CD4-positive, alpha-beta memory T cell (primary cell): ENCODE data around the gene TMPRSS3. TPM values are rescaled to one million over a fixed set of nuclear protein-coding genes. Genes with fewer than 3 reads are reported as not detected.
A peak's percentile ranks its signal among the peaks of the same experiment; 100 is the strongest.

Experiments
- CTCF ChIA-PET: fragments of 350-600 bp; sonication (Branson Sonifier 250); formaldehyde crosslinking; loops from one replicate; lab custom pipeline; 2021; ENCODE audit warnings: inconsistent platforms; ENCODE audit not compliant: partially characterized antibody; lab: Charles Lee
- POLR2A ChIA-PET: fragments of 350-600 bp; sonication (Branson Sonifier 250); formaldehyde crosslinking; loops from one replicate; lab custom pipeline; 2021; ENCODE audit not compliant: partially characterized antibody; lab: Charles Lee
- DNase-seq, 5 donors: peaks; one replicate each; pipeline versions ENCODE4 v3.0.0 to v3.0.0-alpha.2; 2020 to 2022; ENCODE audit warnings: mixed read lengths in 1 of 5
- H3K27ac ChIP-seq: one replicate; pipeline ENCODE4 v1.7.0; 2013; ENCODE audit warnings: low read depth, low read length
- H3K27me3 ChIP-seq: 2 replicates; pipeline ENCODE4 v1.7.0; 2013; ENCODE audit warnings: mild to moderate bottlenecking, low read length, moderate library complexity; ENCODE audit not compliant: insufficient read depth
- H3K36me3 ChIP-seq: 2 replicates; pipeline ENCODE4 v1.7.0; 2013; ENCODE audit warnings: mild to moderate bottlenecking, low read length, moderate library complexity; ENCODE audit not compliant: insufficient read depth
- H3K4me1 ChIP-seq: 2 replicates; pipeline ENCODE4 v1.7.0; 2013; ENCODE audit warnings: mild to moderate bottlenecking, low read length, moderate library complexity; ENCODE audit not compliant: insufficient read depth
- H3K4me3 ChIP-seq, 2 donors: one replicate each; pipeline ENCODE4 v1.7.0; 2013; ENCODE audit warnings: low read length in 2 of 2, mild to moderate bottlenecking in 1 of 2
- H3K9me3 ChIP-seq, 2 donors: one replicate each; pipeline ENCODE4 v1.7.0; 2013; ENCODE audit warnings: low read length in 2 of 2, control low read depth in 1 of 2; ENCODE audit not compliant: control insufficient read depth in 1 of 2
- H3K27ac Mint-ChIP-seq, 7 donors: one replicate each; pipeline ENCODE4 v1.8.0; 2020 to 2021; ENCODE audit warnings: mixed read lengths in 7 of 7, mild to moderate bottlenecking in 6 of 7, inconsistent platforms in 3 of 7, moderate library complexity in 3 of 7
- H3K27me3 Mint-ChIP-seq, 2 donors: one replicate each; pipeline ENCODE4 v1.8.0; 2020 to 2021; ENCODE audit warnings: mixed read lengths in 2 of 2
- H3K36me3 Mint-ChIP-seq, 2 donors: one replicate each; pipeline ENCODE4 v1.8.0; 2020 to 2021; ENCODE audit warnings: mixed read lengths in 2 of 2, inconsistent platforms in 1 of 2, mild to moderate bottlenecking in 1 of 2
- H3K4me1 Mint-ChIP-seq, 4 donors: one replicate each; pipeline ENCODE4 v1.8.0; 2020 to 2021; ENCODE audit warnings: mixed read lengths in 4 of 4, mild to moderate bottlenecking in 1 of 4
- H3K4me3 Mint-ChIP-seq, 8 donors: one replicate each; pipeline ENCODE4 v1.8.0; 2020 to 2021; ENCODE audit warnings: mixed read lengths in 8 of 8, mild to moderate bottlenecking in 7 of 8, moderate library complexity in 6 of 8, inconsistent platforms in 3 of 8
- H3K9me3 Mint-ChIP-seq, 8 donors: one replicate each; pipeline ENCODE4 v1.8.0; 2020 to 2021; ENCODE audit warnings: mixed read lengths in 8 of 8, mild to moderate bottlenecking in 5 of 8, inconsistent platforms in 3 of 8, moderate library complexity in 1 of 8
- intact Hi-C: fragments of 100-400 bp; cut with micrococcal nuclease; formaldehyde crosslinking; loops from one replicate; pipeline ENCODE4 v1.15.1; 2023
- polyA plus RNA-seq, 2 donors: library from polyadenylated mRNA; unstranded; fragments of 300-500 nt; fragmentation: Illumina TruSeq; gene quantifications; one replicate each; pipeline ENCODE4 v1.2.3, GENCODE V29; 2021
- total RNA-seq, 2 experiments: library from RNA; stranded (reverse); gene quantifications; one replicate each; pipeline ENCODE4 v1.2.3, GENCODE V29; 2021

Gene TMPRSS3
- total and polyA plus RNA-seq, 4 experiments from 2014 or later, result 1.8 to 4.5 (median 3.7) TPM

GRCh38 chr21:42406201-42406621 lies 10.4 kb upstream of the TMPRSS3 start:
- H3K27ac ChIP-seq, result peak overlapping the region; percentile 89
- H3K4me1 ChIP-seq, result peaks cover 71% of the 10 kb centered on the region
- ChIA-PET POLR2A (interaction anchor here (0.5 to 21.1 kb wide), 7 partner anchors 13 to 629 kb away, joined by 3 to 604 read pairs (median 4); no protein-coding TSS in a partner anchor), CTCF (no interaction called here)
- no peaks in the 10 kb centered on the region for H3K27me3 Mint-ChIP-seq
- peak overlapping the region; percentile 87 to 97 (median 94) for H3K4me3 Mint-ChIP-seq
- DNase-seq, result peak; percentile 54 to 79 (median 64)
- peak overlapping the region; percentile 70 to 87 for H3K4me3 ChIP-seq
- H3K36me3 ChIP-seq, result peaks cover 40% of the 10 kb centered on the region
- no peaks in the 10 kb centered on the region for H3K27me3 ChIP-seq
- H3K4me1 Mint-ChIP-seq, result peaks cover 41 to 79% (median 56%) of the 10 kb centered on the region in 4 donors
- H3K27ac Mint-ChIP-seq, result peak overlapping the region; percentile 82 to 98 (median 96)
- H3K9me3 Mint-ChIP-seq, result peaks cover 0 to 8% (median 6%) of the 10 kb centered on the region in 8 donors
- peaks cover 32 to 46% of the 10 kb centered on the region in 2 donors for H3K36me3 Mint-ChIP-seq
- H3K9me3 ChIP-seq, result no peaks in the 10 kb centered on the region
- intact Hi-C loops, result loop anchor here (1.0 to 10.0 kb wide), 2 partner anchors 9 to 171 kb away; no protein-coding TSS in a partner anchor

GRCh38 chr21:42405064-42406013 lies 9.5 kb upstream of the TMPRSS3 start:
- Histone ChIP-seq H3K4me3 (peak overlapping the region; percentile 70 to 87), H3K36me3 (peaks cover 31% of the 10 kb centered on the region), H3K4me1 (peaks cover 71% of the 10 kb centered on the region), H3K27ac (peak overlapping the region; percentile 89), H3K9me3 (no peaks in the 10 kb centered on the region), H3K27me3 (no peaks in the 10 kb centered on the region)
- Mint-ChIP-seq H3K36me3 (peaks cover 32 to 46% of the 10 kb centered on the region in 2 donors), H3K4me1 (peaks cover 45 to 86% (median 61%) of the 10 kb centered on the region in 4 donors), H3K27me3 (no peaks in the 10 kb centered on the region), H3K4me3 (peak overlapping the region; percentile 87 to 97 (median 94)), H3K27ac (peak overlapping the region; percentile 82 to 98 (median 96)), H3K9me3 (peaks cover 0 to 8% (median 6%) of the 10 kb centered on the region in 8 donors)
- ChIA-PET POLR2A (interaction anchor here (0.9 to 21.1 kb wide), 11 partner anchors 12 to 166 kb away, joined by 3 to 604 read pairs (median 13); no protein-coding TSS in a partner anchor), CTCF (interaction anchor here (0.7 to 3.6 kb wide), 13 partner anchors 9 to 109 kb away, joined by 3 to 27 read pairs (median 6); no protein-coding TSS in a partner anchor)
- no peak for DNase-seq
- intact Hi-C loops, result loop anchor here (1.0 to 10.0 kb wide), 2 partner anchors 10 to 171 kb away; no protein-coding TSS in a partner anchor

GRCh38 chr21:42404539-42404938 lies 8.7 kb upstream of the TMPRSS3 start:
- peaks cover 23% of the 10 kb centered on the region for H3K36me3 ChIP-seq
- Mint-ChIP-seq H3K4me1 (peaks cover 45 to 86% (median 59%) of the 10 kb centered on the region in 4 donors), H3K27me3 (no peaks in the 10 kb centered on the region), H3K36me3 (peaks cover 28 to 40% of the 10 kb centered on the region in 2 donors), H3K4me3 (peak overlapping the region; percentile 87 to 97 (median 94)), H3K27ac (peak overlapping the region; percentile 82 to 98 (median 96)), H3K9me3 (peaks cover 0 to 8% (median 6%) of the 10 kb centered on the region in 8 donors)
- H3K4me3 ChIP-seq, result peak overlapping the region; percentile 70 to 87
- peaks cover 67% of the 10 kb centered on the region for H3K4me1 ChIP-seq
- intact Hi-C loops, result loop anchor here (1.0 to 10.0 kb wide), 2 partner anchors 21 to 170 kb away; no protein-coding TSS in a partner anchor
- no peaks in the 10 kb centered on the region for H3K27me3 ChIP-seq
- ChIA-PET POLR2A (interaction anchor here (0.8 to 21.1 kb wide), 20 partner anchors 11 to 525 kb away, joined by 3 to 604 read pairs (median 5); no protein-coding TSS in a partner anchor), CTCF (interaction anchor here (0.7 to 3.6 kb wide), 19 partner anchors 10 to 146 kb away, joined by 3 to 27 read pairs (median 4); no protein-coding TSS in a partner anchor)
- H3K9me3 ChIP-seq, result no peaks in the 10 kb centered on the region
- peak overlapping the region; percentile 89 for H3K27ac ChIP-seq
- no peak for DNase-seq

- peaks cover 67% of the 10 kb centered on the region for H3K4me1 ChIP-seq
- CTCF ChIA-PET, result interaction anchor here (1.0 to 3.6 kb wide), 18 partner anchors 10 to 145 kb away, joined by 3 to 27 read pairs (median 4); no protein-coding TSS in a partner anchor
- H3K4me1 Mint-ChIP-seq, result peaks cover 45 to 87% (median 59%) of the 10 kb centered on the region in 4 donors
- DNase-seq, result peak; percentile 74 to 81 (median 79)
- H3K36me3 ChIP-seq, result peaks cover 16% of the 10 kb centered on the region
- peak within 1 kb of the TSS; percentile 70 to 87 for H3K4me3 ChIP-seq
- peaks cover 0 to 8% (median 6%) of the 10 kb centered on the region in 8 donors for H3K9me3 Mint-ChIP-seq
- intact Hi-C loops, result loop anchor here (1.0 to 10.0 kb wide), 3 partner anchors 9 to 169 kb away; no protein-coding TSS in a partner anchor
- no peaks in the 10 kb centered on the region for H3K27me3 Mint-ChIP-seq
- peaks cover 23 to 33% of the 10 kb centered on the region in 2 donors for H3K36me3 Mint-ChIP-seq
- H3K9me3 ChIP-seq, result no peaks in the 10 kb centered on the region
- POLR2A ChIA-PET, result interaction anchor here (0.6 to 21.1 kb wide), 27 partner anchors 10 to 524 kb away, joined by 3 to 604 read pairs (median 5); no protein-coding TSS in a partner anchor
- peak within 1 kb of the TSS; percentile 89 for H3K27ac ChIP-seq
- peak within 1 kb of the TSS; percentile 82 to 98 (median 97) for H3K27ac Mint-ChIP-seq
- no peaks in the 10 kb centered on the region for H3K27me3 ChIP-seq
- peak within 1 kb of the TSS; percentile 87 to 97 (median 94) for H3K4me3 Mint-ChIP-seq
These were observed 7.9 kb upstream of the TMPRSS3 start, which contains the start of gene UBASH3A for GRCh38 chr21:42403611-42404231. UBASH3A (plus strand) TSS chr21:42403902; CDS start chr21:42403946, 44 bp downstream.

- POLR2A ChIA-PET, result interaction anchor here (0.6 to 21.1 kb wide), 6 partner anchors 8 to 169 kb away, joined by 3 to 604 read pairs (median 12); no protein-coding TSS in a partner anchor
- Histone ChIP-seq H3K4me3 (peak overlapping the region in 1 of 2 donors; percentile 1), H3K36me3 (peaks cover 4% of the 10 kb centered on the region), H3K27me3 (no peaks in the 10 kb centered on the region), H3K27ac (peak overlapping the region; percentile 44), H3K4me1 (peaks cover 62% of the 10 kb centered on the region), H3K9me3 (no peaks in the 10 kb centered on the region)
- Mint-ChIP-seq H3K4me3 (peak overlapping the region; percentile 19 to 86 (median 50)), H3K4me1 (peaks cover 46 to 86% (median 61%) of the 10 kb centered on the region in 4 donors), H3K36me3 (peaks cover 10 to 19% of the 10 kb centered on the region in 2 donors), H3K27me3 (no peaks in the 10 kb centered on the region), H3K9me3 (peaks cover 0 to 8% (median 6%) of the 10 kb centered on the region in 8 donors), H3K27ac (peak overlapping the region; percentile 76 to 94 (median 89))
- intact Hi-C loops, result loop anchor here (2.0 to 10.0 kb wide), 2 partner anchors 13 to 167 kb away; no protein-coding TSS in a partner anchor
- CTCF ChIA-PET, result interaction anchor here (1.3 to 3.6 kb wide), 3 partner anchors 9 to 20 kb away, joined by 3 to 26 read pairs (median 4); no protein-coding TSS in a partner anchor
- DNase-seq, result no peak
These were observed 6.0 kb upstream of the TMPRSS3 start for GRCh38 chr21:42401820-42402251.

- H3K4me1 Mint-ChIP-seq, result peaks cover 41 to 79% (median 55%) of the 10 kb centered on the region in 4 donors
- Histone ChIP-seq H3K4me1 (peaks cover 57% of the 10 kb centered on the region), H3K27me3 (no peaks in the 10 kb centered on the region), H3K27ac (peak overlapping the region; percentile 44), H3K4me3 (no peak overlapping the region), H3K36me3 (no peaks in the 10 kb centered on the region), H3K9me3 (no peaks in the 10 kb centered on the region)
- peaks cover 4 to 12% of the 10 kb centered on the region in 2 donors for H3K36me3 Mint-ChIP-seq
- ChIA-PET POLR2A (interaction anchor here (0.6 to 21.1 kb wide), 5 partner anchors 9 to 1103 kb away, joined by 3 to 604 read pairs (median 4); no protein-coding TSS in a partner anchor), CTCF (interaction anchor here (1.3 to 1.9 kb wide), 4 partner anchors 9 to 49 kb away, joined by 3 to 4 read pairs (median 4); no protein-coding TSS in a partner anchor)
- H3K27ac Mint-ChIP-seq, result peak overlapping the region in 6 of 7 donors; percentile 30 to 94 (median 90)
- intact Hi-C loops, result loop anchor here (2.0 to 10.0 kb wide), 2 partner anchors 14 to 166 kb away; no protein-coding TSS in a partner anchor
- H3K9me3 Mint-ChIP-seq, result peaks cover 0 to 8% (median 6%) of the 10 kb centered on the region in 8 donors
- DNase-seq, result no peak
- no peaks in the 10 kb centered on the region for H3K27me3 Mint-ChIP-seq
- H3K4me3 Mint-ChIP-seq, result peak overlapping the region in 2 of 8 donors; percentile 39 to 65
These were observed 5.3 kb upstream of the TMPRSS3 start for GRCh38 chr21:42401154-42401553.
